NCI-H69 (cell line): ENCODE measurements around the gene BLM.

Experiments used
- DNase-seq: peaks from one replicate; lab custom pipeline; 2025; lab: John Stamatoyannopoulos, UW

Gene BLM

DNA sequence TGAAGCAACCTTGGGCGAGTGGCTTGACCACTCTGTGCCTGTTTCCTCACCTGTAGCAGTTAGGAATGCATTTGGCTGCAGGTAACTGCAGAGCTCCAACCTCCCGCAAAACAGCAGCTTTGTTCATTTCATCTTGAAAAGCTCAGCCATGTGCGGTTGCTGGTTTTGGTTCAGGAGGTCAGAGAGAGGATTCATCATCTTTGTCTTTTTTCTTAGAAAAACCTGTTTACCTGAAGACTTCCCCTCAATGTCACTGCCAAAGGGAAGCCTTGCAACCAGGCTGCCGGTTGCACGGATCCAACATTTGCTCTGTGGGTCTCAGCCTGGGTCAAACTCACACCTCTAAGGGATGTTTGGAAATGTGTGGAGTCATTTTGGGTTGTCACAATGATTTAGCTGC is 134.8 kb downstream of the BLM start:
- DNase-seq = no peak

DNA sequence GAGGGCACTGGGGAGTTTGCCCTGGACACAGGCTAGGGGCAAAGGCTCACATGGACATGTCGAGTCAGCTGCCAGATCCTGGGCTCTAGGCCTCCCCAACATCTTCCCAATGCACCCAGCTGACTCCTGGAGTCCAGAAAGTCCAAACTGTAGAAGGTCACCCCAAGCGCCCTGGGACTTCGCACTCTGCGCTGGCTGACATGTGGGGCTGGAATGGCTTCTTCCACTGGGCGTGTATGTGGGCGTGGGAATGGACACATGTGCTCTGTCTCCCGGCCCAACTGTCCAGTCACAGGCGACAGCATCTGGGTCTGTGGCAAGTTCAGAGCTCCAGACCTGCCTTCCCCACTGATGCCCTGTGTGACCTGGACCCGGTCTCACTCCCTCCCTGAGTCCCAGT is 138.0 kb downstream of the BLM start:
- DNase-seq = no peak

DNA sequence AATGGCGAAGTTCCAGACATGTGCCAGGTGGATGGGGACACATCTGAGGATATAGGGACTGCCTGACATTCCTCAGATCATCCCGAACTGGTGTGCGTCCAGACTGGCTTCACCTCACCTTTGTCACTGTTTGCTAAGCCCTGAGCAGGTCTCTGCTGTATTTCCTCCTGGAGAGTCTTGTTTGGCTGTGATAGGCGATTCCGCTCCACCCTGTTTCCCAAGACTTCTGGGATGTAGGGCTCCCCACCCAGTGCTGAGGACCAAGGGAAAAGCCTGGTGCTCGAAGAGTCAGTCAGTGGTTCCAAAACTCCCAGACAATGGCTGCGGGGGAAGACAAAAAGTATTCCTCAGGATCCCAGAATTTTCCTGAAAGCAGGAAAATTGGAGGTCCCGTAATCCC is 140.2 kb downstream of the BLM start:
- DNase-seq = no peak

DNA sequence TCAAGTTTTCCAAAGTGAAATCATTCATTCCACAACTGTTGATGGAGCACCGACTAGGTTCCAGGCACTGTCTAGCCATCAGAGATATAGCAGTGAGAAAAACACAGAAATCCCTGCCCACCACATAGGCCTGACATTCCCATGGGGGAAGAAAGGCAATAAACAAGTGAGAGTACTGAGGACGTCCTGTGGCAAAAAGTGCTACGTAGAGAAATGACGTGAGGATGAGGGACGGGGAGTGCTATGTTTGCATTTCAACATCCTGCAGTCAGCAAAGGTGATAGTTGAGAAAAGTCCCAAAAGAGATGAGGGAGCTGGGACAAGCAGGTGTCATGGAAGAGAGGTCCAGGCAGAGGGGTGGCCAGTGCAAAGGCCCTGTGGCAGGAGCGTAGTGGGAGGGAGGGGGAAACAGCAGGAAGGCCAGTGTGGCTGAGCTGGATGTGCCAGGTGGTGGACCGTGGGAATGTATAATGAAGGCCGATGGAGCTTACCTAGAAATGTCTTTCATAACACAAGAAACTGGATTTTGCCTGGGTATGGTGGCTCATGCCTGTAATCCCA is 140.8 kb downstream of the BLM start:
- no peak for DNase-seq

DNA sequence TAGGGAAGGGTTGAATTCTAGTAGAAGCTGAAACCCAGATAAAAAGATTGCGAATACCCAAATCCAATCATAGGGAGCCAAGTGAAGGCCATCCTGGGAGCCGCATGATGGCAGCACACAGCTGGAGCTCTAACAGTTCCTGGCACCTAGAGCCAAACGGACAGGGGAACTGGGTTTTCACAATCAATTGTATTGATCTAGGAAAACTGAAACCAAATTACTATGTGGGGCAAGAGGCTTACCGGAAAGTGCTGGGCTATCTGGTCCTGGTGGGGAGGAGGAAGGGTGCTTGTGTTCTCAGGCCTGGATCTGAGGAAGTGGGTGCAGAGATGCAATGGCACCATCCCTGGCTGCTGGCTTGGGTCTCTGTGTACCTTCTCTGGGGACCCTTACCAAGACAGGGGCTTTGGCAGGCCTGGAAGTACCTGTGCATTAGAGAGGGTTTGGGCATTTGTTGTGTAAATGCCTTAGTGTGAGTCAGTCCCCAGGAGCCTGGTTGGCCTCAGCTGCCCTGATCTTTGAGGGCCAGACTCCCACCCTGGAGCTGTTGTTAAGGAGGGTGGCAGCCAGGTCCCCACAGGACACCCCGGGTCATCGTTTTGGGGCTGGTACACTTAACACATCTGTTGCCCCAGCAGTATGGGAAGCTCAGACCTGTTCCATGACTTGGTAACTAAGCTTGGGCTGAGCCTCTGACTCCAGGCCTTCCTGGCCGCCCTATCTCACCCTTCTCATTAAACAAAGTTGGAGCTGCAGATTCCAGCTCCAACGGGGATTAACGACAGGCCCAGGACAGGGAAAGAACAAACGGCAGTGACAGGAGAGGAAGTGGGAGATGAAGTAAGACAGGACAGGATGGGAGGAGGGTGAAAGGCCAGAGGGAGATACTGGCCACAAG is 142.3 kb downstream of the BLM start:
- no peak for DNase-seq

DNA sequence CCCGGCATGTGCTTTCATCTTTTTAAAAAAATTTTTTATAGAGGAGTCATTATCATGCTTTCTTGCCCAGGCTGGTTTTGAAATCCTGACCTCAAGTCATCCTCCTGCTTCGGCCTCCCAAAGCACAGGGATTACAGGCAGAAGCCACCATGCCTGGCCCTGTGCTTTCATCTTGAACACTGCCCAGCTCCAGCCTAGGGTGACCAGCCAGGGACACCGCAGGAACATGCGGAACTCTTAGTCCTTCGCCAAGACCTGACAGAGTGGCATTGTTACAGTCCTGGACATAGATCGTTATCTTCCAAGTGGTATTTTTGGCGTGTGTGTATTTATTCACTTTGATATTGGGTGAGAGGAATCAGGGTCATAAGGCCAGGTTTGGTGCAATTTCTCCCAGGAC is 143.3 kb downstream of the BLM start:
- peak; percentile 26 for DNase-seq

DNA sequence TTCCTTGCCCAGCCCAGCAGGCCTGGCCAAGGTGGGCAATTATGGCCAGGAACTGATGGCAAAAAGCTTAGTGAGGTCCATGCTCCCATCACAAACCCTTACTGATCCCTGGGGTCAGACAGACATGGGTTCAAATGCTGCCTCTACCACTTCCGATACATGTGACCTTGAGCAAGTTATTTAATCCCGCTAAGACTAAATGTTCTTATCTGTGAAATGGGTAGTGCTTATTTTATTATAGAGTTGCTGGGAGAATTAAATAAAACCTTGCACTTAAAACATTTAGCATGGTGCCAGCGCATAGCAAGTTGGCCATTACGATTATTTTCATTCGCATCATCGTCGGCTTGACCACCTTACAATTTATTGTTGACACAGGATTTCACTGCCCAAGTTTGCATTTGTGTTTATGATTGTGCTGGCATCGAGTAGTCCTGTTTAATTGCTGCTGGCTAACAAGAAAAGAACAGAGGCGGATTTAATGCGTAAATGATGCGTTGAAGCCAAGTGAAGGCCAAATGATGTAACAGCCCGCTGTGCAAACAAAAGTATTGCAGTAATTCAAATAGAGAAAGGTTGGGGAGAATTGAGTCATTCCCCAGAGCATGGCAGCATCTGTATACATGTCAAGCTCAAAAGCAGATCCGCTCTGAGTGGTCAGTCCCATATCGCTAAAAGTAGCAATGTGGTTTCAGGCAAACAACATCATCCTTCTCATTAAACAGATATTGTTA is 144.0 kb downstream of the BLM start:
- peak; percentile 95 for DNase-seq

DNA sequence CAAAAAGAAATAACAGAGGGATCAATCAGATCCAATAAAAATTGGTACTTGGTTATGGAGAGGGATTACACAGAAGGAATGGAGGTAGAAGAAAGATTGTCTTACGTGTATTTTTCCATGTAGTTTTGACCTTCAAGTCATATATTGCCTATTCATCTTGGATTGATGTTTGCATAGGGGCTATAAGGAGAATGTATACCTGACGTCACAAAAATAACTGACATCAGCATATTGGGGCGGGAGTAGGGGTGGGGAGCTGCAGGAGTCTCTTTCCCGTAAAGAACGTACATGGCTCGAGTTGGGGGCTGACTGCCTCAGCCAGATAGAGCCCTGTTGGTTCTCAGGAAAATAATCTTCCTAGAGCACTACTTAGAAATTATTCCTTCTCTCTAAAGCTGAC is 145.3 kb downstream of the BLM start:
- no peak for DNase-seq

DNA sequence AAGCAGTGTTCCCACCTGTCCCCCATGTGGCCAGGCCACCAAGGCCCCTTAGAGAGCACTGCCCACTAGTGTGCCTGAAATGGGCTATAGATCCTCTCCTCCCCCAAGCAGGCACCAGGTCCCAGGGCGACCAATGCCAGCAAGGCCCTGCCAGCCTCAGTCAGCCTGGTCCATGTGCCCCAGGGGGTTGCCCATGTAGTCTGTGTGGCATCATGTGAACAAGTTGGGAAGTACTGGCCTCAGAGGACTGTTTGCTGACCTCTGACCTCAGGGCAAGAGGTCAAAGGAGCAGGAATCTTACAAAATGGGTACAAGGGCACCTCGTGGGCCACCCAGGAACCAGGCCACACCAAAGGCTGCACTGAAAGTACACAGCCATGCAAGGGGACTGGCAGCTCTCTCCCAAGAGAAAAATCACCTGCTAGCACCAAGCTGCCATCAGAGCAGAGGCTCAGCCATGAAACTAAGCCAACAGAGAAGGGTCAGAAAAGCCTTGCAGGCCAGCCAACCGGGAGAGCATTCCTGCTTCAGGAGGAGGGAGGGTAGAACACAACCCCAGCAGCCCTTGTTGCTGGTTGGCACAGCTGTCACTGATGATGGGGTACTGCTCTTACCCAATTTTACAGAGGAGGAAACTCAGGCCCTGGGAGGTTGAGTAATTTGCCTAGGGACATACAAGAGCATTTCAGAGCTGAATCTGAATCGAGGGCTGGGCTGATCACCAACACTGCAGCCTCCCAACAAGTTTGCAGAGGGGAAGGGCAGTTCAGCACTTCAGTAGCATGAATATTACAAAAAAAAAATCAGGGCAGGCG is 146.0 kb downstream of the BLM start:
- peak; percentile 69 for DNase-seq

DNA sequence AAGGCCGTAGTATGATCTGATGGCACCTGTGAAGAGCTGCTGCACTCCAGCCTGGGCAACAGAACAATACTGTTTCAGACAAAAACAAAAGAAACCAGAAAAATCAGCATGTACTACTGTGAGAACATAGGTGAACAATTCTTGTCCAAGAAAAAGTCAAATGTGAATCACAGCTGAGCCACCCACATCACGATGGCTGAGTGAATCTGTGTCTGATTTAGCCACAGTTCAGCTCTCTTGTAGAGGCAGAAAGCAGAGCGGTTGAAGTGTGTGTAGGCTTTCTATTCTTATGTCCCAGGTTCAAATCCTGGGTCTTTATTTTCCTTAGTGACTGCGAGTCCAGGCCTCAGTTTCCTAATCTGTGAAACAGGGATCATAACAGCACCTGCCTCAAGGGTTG is 146.8 kb downstream of the BLM start:
- DNase-seq = no peak

DNA sequence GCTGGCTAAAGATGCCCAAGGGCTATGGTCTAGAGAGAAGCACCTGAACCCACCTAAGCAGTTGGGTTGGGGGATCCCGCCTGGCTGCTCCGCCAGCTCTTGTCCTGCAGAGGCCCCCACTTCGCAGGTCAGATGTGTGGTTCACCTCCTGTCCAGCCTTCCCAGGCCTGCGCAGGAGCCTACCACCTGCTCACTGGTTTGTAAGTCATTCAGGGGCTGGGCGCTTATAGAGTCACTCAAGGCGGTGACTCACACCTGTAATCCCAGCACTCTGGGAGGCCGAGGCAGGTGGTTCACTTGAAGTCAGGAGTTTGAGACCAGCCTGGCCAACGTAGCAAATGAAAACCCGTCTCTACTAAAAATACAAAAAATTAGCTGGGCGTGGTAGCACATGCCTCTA is 147.4 kb downstream of the BLM start:
- DNase-seq = peak; percentile 79

DNA sequence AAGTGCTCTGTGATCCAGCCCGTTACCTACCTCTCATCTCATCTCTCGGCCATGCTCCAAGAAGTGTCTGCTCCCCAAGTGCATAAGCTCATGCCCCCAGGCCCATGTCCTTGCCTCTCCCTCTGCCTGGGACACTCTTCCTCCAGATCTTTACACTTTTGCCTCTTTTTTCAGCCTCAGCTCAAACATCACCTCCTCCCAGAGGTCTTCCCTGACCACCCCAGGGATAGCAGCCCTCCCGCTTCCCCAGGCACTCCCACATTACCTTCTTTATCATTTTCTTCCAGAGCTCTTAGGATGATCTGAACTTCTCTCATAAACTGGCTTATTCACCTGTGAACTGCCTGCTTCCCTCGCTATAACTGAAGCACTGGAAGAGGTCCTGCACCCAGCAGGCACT is 148.6 kb downstream of the BLM start:
- no peak for DNase-seq
